ENCODE results near the gene COL4A2. TPM values are rescaled to one million over a fixed set of nuclear protein-coding genes. Genes with fewer than 3 reads are reported as not detected.

The COL4A2 gene
- total RNA-seq, 1 donor from 2014 or later, result 1,333 TPM

Small RNAs within 50 kb of the gene (microRNA-seq; reads per million reads assigned to microRNA genes)
- gene MIR8073 (ENCODE audit: borderline number of aligned reads), result not detected

Other genes with a start within 250 kb of the COL4A2 start
- 1,996 TPM for gene COL4A1, start 127 bp upstream of the COL4A2 start, total RNA-seq